K562 (cell line): ENCODE measurements around the gene F12. TPM values are rescaled to one million over a fixed set of nuclear protein-coding genes. Genes with fewer than 3 reads are reported as not detected.

ENCODE experiments used
- CBX1 ChIP-seq: sonication (generic); IDR thresholded peaks from 2 replicates; pipeline ENCODE4 v1.6.1; 2016; ENCODE audit warnings: antibody characterized with exemption, low read depth, mild to moderate bottlenecking
- NFE2L1 ChIP-seq: fragments of 450-650 bp; IDR thresholded peaks from 2 replicates; pipeline ENCODE4 v1.6.1; 2016; ENCODE audit warnings: missing genetic modification characterization, low read depth, mild to moderate bottlenecking, missing compliant biosample characterization, moderate library complexity, borderline replicate concordance
- RAD51 ChIP-seq: fragments of 450-650 bp; IDR thresholded peaks from 2 replicates; pipeline ENCODE4 v1.7.1; 2016; ENCODE audit warnings: low read depth, mild to moderate bottlenecking, borderline replicate concordance
- RBM25 ChIP-seq: fragments of 200-400 bp; formaldehyde crosslinking; IDR thresholded peaks from 2 replicates; pipeline ENCODE4 v1.6.1; 2018; ENCODE audit warnings: low read length, low read depth, moderate library complexity; ENCODE audit not compliant: severe bottlenecking
- STAT5B ChIP-seq: fragments of 250-450 bp; sonication (Bioruptor Pico); IDR thresholded peaks from 2 replicates; pipeline ENCODE4 v1.8.0; 2021; ENCODE audit warnings: mild to moderate bottlenecking, inconsistent platforms
- ZFX ChIP-seq: sonication (generic); formaldehyde crosslinking; IDR thresholded peaks from 2 replicates; pipeline ENCODE4 v1.8.0; 2022; ENCODE audit warnings: mild to moderate bottlenecking, missing genetic modification reagents, moderate library complexity
- ZNF174 ChIP-seq: fragments of 250-450 bp; sonication (Bioruptor Pico); IDR thresholded peaks from 2 replicates; pipeline ENCODE4 v1.4.0; 2020; ENCODE audit warnings: mild to moderate bottlenecking
- ZNF436 ChIP-seq: fragments of 250-450, 450-650 bp; sonication (Bioruptor Pico); formaldehyde crosslinking; IDR thresholded peaks from 2 replicates; pipeline ENCODE4 v1.7.0; 2020; ENCODE audit warnings: mild to moderate bottlenecking
- polyA plus RNA-seq, 8 experiments: library from polyadenylated mRNA; depleted of rRNA in 4 of 8; stranded (reverse) in 5 of 8; unstranded in 3 of 8; fragments of >200 nt; fragmentation: Nextera tagmentation in 2 of 8; fragmentation: Illumina TruSeq in 1 of 8; extraction: Ambion mirVana in 2 of 8; extraction: Trizol in 1 of 8; gene quantifications; 2 replicates each; pipeline versions ENCODE4 v1.2.1 to v1.2.3, GENCODE V29; 2011 to 2014; ENCODE audit warnings: inconsistent platforms in 1 of 8, missing spikeins in 1 of 8
- total RNA-seq, 7 experiments: library from RNA; depleted of rRNA in 6 of 7; stranded (reverse); fragments of >200 nt in 6 of 7; fragmentation: Illumina TruSeq in 2 of 7; extraction: Trizol in 2 of 7; gene quantifications; 2 replicates each; pipeline versions ENCODE4 v1.2.1 to v1.2.3, GENCODE V29; 2011 to 2021; ENCODE audit warnings: low replicate concordance in 1 of 7
- TF ChIP-seq, protein P1 (sequence below), 2 experiments: IDR thresholded peaks; 2 replicates each; pipeline ENCODE4 v1.6.1; 2011; ENCODE audit warnings: borderline replicate concordance in 1 of 2, control low read depth in 1 of 2, low read depth in 1 of 2, low read length in 1 of 2, mild to moderate bottlenecking in 1 of 2, mixed read lengths in 1 of 2, moderate library complexity in 1 of 2; ENCODE audit not compliant: insufficient read depth in 1 of 2, insufficient read length in 1 of 2, poor library complexity in 1 of 2, severe bottlenecking in 1 of 2; ENCODE audit errors: extremely low read depth in 1 of 2
- TF ChIP-seq, protein P2 (sequence below): sonication (generic); formaldehyde crosslinking; IDR thresholded peaks from 2 replicates; pipeline ENCODE4 v1.8.0; 2022; ENCODE audit warnings: missing genetic modification reagents, mild to moderate bottlenecking, borderline replicate concordance
- TF ChIP-seq, protein P3 (sequence below): sonication (generic); formaldehyde crosslinking; IDR thresholded peaks from 2 replicates; pipeline ENCODE4 v1.8.1; 2023; ENCODE audit warnings: mild to moderate bottlenecking, missing genetic modification reagents, moderate library complexity
- TF ChIP-seq, protein P4 (sequence below): fragments of 250-450 bp; sonication (Bioruptor Pico); IDR thresholded peaks from 2 replicates; pipeline ENCODE4 v1.8.0; 2022; ENCODE audit warnings: inconsistent platforms
- TF ChIP-seq, protein P5 (sequence below), 2 experiments: fragments of 150-350 bp in 1 of 2; IDR thresholded peaks; 2 replicates each; pipeline ENCODE4 v1.6.1; 2012 to 2016; ENCODE audit warnings: low read depth in 2 of 2, low read length in 2 of 2, mild to moderate bottlenecking in 1 of 2, moderate library complexity in 1 of 2

The F12 gene
- total and polyA plus RNA-seq, 9 of the 15 experiments (the other 6 are each of a cell fraction or from before 2014, with no cell fraction given), result 0.59 to 18.3 (median 3.6) TPM

DNA sequence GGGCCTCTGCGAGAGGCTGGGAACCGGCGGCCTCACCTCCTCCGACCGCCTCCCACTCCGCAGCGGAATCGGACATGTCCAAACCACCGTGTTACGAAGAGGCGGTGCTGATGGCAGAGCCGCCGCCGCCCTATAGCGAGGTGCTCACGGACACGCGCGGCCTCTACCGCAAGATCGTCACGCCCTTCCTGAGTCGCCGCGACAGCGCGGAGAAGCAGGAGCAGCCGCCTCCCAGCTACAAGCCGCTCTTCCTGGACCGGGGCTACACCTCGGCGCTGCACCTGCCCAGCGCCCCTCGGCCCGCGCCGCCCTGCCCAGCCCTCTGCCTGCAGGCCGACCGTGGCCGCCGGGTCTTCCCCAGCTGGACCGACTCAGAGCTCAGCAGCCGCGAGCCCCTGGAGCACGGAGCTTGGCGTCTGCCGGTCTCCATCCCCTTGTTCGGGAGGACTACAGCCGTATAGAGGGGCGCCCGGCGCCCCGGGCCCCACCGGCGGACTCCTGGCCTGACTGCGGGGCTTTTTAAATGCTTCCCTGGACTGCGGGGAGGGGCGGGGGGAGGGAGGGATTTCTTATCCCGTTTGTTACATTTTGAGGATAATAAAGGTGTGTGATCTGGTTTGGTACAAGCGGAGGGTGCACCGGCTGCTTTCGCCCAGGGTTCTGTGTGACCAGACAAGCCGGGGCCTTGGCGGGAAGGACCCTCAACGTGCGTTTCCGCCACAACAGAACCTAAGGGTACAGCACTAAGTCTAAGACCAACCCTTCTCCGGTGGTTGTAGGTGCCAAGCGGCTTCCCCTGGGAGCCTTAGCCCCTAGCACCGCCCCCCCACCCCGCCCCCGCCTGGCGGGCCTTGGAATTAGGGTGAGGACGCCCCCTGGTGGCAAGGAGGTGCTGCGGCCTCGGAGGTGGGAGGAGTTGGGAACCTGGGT, 46.6 kb upstream of the F12 start (continued):
- TF ChIP-seq, protein P1, sequence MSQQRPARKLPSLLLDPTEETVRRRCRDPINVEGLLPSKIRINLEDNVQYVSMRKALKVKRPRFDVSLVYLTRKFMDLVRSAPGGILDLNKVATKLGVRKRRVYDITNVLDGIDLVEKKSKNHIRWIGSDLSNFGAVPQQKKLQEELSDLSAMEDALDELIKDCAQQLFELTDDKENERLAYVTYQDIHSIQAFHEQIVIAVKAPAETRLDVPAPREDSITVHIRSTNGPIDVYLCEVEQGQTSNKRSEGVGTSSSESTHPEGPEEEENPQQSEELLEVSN (IDR thresholded peaks at IDR 0.05; ENCODE audit: borderline replicate concordance in 1 of 2, extremely low read depth in 1 of 2, insufficient read depth in 1 of 2, insufficient read length in 1 of 2, low read depth in 1 of 2, low read length in 1 of 2, poor library complexity in 1 of 2, severe bottlenecking in 1 of 2), result peak in 1 of 2 experiments; percentile 27
- no peak; the same call in none of the 2 replicates for TF ChIP-seq CBX1
- TF ChIP-seq, protein P2, sequence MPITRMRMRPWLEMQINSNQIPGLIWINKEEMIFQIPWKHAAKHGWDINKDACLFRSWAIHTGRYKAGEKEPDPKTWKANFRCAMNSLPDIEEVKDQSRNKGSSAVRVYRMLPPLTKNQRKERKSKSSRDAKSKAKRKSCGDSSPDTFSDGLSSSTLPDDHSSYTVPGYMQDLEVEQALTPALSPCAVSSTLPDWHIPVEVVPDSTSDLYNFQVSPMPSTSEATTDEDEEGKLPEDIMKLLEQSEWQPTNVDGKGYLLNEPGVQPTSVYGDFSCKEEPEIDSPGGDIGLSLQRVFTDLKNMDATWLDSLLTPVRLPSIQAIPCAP, result no peak
- TF ChIP-seq, protein P3, sequence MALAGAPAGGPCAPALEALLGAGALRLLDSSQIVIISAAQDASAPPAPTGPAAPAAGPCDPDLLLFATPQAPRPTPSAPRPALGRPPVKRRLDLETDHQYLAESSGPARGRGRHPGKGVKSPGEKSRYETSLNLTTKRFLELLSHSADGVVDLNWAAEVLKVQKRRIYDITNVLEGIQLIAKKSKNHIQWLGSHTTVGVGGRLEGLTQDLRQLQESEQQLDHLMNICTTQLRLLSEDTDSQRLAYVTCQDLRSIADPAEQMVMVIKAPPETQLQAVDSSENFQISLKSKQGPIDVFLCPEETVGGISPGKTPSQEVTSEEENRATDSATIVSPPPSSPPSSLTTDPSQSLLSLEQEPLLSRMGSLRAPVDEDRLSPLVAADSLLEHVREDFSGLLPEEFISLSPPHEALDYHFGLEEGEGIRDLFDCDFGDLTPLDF (CRISPR knock-in tag), result no peak
- TF ChIP-seq, protein P4, sequence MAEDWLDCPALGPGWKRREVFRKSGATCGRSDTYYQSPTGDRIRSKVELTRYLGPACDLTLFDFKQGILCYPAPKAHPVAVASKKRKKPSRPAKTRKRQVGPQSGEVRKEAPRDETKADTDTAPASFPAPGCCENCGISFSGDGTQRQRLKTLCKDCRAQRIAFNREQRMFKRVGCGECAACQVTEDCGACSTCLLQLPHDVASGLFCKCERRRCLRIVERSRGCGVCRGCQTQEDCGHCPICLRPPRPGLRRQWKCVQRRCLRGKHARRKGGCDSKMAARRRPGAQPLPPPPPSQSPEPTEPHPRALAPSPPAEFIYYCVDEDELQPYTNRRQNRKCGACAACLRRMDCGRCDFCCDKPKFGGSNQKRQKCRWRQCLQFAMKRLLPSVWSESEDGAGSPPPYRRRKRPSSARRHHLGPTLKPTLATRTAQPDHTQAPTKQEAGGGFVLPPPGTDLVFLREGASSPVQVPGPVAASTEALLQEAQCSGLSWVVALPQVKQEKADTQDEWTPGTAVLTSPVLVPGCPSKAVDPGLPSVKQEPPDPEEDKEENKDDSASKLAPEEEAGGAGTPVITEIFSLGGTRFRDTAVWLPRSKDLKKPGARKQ, result no peak
- no peak for TF ChIP-seq ZNF174 (CRISPR knock-in tag)
- TF ChIP-seq, protein P5, sequence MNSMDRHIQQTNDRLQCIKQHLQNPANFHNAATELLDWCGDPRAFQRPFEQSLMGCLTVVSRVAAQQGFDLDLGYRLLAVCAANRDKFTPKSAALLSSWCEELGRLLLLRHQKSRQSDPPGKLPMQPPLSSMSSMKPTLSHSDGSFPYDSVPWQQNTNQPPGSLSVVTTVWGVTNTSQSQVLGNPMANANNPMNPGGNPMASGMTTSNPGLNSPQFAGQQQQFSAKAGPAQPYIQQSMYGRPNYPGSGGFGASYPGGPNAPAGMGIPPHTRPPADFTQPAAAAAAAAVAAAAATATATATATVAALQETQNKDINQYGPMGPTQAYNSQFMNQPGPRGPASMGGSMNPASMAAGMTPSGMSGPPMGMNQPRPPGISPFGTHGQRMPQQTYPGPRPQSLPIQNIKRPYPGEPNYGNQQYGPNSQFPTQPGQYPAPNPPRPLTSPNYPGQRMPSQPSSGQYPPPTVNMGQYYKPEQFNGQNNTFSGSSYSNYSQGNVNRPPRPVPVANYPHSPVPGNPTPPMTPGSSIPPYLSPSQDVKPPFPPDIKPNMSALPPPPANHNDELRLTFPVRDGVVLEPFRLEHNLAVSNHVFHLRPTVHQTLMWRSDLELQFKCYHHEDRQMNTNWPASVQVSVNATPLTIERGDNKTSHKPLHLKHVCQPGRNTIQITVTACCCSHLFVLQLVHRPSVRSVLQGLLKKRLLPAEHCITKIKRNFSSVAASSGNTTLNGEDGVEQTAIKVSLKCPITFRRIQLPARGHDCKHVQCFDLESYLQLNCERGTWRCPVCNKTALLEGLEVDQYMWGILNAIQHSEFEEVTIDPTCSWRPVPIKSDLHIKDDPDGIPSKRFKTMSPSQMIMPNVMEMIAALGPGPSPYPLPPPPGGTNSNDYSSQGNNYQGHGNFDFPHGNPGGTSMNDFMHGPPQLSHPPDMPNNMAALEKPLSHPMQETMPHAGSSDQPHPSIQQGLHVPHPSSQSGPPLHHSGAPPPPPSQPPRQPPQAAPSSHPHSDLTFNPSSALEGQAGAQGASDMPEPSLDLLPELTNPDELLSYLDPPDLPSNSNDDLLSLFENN (IDR thresholded peaks at IDR 0.05; ENCODE audit: low read depth in 2 of 2, low read length in 2 of 2), result no peak
- no peak for TF ChIP-seq RAD51
- TF ChIP-seq RBM25, result no peak
- TF ChIP-seq ZNF436, result no peak
- no peak; the same call in 1 of the 2 replicates for TF ChIP-seq ZFX (CRISPR knock-in tag)
- no peak for TF ChIP-seq NFE2L1 (tag)
- no peak for TF ChIP-seq STAT5B (CRISPR knock-in tag)
